Measurements from ENCODE around the gene POT1.

POT1 gene

DNA sequence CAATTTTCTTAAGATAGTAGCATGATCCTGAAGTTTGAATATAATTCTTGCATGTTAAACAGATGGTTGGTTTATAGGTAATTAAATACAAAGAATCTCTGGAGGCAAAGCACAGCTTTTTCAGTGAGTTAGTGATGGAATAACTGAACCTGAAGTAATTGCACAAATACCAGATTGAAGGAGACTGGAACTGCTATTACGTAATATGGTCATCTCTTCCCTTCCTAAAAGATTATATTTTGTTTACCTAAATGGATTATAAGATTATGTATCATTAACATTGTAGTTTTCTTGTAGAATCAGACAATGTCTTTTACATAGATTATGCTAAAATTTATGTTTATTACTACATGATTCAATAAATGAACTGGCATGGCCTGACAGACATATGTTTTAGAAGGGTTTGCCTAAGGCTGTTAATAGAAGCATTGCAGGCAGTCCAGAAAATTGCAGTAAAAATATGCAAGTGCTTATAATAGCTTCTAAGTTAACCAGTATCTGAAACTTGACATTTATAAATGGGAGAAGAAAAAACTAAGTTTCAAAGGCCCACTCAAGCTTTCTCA lies 128.2 kb downstream of the POT1 start:
- no peak for DNase-seq

DNA sequence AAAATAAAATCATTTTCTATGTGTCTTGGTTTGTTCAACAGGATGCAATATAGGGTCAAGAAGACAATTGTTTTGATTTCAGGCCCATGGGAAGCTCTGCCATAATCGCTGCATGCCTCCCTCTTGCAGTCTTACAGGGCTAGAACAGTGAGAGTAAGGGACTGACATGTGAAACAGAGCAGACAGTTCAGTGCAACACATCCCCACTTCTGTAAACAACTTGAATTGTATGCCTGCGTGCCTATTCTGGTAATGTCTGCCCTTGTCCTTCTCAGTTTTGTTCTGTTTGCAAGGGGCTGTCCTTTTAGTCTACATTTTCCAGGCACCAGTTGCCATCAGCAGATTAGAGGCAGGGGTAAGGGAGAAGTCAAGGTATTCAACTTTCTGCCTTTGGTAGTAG lies 129.2 kb downstream of the POT1 start:
- no peak for DNase-seq

DNA sequence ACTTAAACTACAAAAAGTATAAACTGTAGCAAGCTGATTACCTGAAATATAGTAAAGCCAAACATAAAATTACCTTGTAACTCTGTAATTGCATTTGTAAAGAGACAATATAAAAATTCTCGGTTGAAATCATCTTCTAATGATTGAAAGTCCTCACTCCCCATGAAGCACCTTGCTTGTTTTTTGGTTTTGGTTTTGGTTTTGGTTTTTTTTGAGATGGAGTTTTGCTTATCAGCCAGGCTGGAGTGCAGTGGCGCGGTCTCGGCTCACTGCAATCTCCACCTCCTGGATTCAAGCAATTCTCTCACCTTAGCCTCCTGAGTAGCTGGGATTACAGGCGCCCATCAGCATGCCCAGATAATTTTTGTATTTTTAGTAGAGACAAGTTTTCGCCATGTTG lies 130.2 kb downstream of the POT1 start:
- no peak for DNase-seq

DNA sequence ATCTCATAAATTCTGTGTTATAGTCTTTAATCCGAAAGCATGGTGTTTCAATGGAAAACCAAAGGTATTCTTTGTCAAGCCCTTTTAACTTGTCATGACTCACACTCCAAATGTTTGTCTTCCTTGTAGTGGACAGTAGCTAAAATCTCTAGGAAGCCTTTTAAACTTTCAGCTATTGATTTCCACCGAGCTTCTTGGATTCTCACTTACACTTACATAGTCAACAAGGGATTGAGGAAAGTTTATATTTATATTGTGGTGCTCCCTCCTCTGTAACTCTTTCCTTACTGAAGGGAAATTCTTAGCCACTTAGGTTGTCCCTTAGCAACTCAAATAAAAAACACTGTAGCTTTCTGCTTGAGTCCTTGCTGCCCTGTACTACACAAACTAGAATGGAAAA lies 132.9 kb downstream of the POT1 start:
- no peak for DNase-seq

DNA sequence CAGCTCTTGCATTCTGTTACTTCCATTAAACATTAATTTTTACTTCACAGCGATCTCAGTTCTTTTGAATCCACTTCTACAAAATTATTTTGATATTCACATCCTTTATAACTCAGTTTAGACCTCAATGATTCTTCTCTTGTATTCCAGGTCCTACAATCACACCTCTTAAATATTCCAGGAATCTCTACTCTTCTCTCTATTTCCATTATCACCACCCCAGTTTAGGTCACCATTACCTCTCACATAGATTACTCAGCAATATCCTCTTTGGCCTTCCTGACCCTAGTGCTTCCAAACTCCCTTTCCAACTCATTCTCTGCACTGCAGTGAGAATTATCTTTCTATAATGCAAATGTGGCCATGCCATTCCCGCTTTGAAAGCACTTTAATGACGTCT lies 136.9 kb downstream of the POT1 start:
- no peak for DNase-seq

DNA sequence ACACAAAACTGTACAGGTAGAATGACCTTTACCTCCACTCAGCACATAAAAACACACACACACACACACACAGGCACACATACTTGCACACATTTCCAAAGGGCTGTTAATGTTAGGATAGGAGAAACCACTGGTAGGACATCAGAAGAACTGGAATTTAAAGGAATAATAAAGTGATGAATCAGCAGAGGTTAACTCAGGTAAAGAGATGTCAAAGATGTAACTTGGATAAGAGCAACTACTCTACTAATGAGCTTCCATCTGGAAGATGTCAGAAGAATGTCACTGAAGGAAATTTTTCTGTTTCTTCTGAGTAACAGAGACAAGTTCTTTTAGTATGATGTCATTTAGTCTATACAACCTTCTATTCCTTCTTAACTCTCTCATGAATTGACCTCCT lies 137.6 kb downstream of the POT1 start:
- no peak for DNase-seq

DNA sequence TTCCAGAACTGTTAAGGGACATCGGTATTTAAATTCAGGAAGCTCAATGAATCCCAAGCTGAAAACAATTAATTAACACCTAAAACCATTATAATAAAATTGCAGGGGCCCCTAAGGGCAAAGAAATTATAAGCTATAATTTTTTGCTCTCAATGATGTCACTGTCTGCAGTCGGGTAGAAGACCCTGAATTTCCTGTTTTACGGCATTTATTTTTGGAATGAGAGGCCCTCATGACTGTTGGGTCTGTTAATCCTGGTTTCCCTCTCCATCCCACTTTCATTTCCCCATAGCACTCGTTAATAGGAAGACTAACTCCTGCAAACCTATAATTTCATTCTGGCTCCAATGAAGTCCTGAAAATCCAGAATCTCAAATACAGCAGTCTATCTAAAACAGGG lies 138.2 kb downstream of the POT1 start:
- DNase-seq = no peak

DNA sequence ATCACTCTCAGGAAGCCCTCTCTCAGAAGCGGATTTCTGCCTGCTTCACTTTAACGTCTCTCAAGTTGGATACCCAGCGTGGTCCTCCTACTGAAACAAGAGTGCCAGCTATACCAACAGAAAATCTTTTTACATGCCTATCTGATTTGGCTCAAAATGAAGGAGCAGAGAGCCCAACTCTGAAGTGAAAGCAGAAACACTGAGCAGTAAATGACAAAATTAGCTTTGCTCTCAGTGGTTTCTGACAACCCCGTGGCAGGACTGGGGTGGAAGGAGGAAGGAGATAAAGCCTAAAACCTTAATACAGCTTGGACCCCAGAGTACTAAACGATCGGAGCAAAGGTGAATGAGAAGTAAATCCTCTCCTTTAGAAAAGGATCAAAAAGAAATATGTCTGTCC lies 139.0 kb downstream of the POT1 start:
- no peak for DNase-seq

DNA sequence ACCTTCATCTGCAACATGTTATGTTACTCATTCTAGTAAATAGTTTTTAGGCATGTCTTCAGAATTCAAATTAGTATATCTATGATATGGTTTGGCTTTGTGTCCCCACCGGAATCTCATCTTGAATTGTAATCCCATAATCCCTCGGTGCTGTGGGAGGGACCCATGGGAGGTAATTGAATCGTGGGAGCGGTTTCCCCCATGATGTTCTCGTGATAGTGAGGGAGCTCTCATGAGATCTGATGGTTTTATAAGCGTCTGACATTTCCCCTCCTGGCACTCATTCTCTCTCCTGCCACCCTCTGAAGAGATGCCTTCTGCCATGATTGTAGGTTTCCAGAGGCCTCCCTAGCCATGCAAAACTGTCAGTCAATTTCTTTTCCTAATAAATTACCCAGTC lies 143.6 kb downstream of the POT1 start:
- no peak for DNase-seq

DNA sequence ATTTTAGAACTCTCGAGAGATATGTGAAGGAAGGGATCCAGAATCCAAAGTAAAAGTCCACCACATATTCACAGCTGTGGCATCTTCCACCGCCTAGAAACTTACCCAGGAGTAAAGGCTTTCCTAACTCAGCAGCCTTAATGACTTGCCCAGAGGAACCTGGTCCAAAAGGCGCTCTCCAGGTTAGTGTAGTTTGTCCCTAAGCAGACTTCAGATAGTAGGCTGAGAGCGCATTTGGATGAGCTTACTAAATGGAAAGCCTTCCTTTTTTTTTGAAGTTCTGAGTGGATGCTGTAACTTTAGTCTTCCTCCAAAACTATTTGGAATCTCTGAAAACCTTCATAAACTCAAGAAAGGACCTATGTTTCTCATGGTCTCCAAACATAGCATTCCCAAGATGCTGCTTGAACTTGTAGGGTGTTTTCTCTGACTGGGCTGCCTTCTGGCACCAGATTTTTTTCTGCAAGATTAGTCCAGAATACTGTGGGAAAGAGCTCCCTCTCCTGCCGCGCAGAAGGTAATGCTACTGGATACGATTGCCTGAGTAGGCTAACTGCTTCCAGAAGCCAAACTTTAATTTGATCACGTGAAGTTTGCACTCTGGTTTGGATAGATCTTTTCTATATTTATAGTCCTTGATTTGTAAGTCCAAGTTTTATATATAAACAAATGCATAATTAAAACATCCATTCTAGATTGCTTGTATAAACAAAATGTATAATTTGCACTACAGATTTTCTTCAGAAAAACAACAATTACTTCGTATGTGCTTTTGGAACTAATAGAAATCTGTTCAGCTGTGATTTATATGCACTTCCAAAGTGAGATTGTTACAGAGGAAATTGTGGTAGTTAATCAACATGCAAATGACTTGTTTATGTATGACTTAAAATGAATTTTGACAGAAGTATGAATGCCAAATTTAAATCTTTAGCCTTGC lies 144.5 kb downstream of the POT1 start:
- peak; percentile 41 for DNase-seq

DNA sequence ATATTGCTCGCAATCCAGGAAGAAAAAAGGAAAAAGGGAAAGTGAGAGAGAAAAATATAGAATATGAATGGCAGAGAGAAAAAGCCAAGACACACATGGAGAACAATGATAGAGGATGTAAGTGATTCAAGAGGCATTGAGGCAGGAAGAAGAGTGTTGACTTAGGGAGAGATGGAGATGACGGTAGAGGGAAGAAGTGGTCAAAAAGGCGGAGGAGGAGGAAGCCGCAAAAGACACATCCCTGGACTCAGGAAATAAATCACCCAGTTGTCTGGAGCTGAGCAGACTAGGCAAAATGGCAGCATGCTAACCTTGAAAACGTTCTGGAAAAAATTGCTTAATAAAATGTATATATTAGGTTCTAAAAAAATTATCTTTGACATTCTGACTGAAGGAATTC lies 146.4 kb downstream of the POT1 start:
- DNase-seq = no peak

DNA sequence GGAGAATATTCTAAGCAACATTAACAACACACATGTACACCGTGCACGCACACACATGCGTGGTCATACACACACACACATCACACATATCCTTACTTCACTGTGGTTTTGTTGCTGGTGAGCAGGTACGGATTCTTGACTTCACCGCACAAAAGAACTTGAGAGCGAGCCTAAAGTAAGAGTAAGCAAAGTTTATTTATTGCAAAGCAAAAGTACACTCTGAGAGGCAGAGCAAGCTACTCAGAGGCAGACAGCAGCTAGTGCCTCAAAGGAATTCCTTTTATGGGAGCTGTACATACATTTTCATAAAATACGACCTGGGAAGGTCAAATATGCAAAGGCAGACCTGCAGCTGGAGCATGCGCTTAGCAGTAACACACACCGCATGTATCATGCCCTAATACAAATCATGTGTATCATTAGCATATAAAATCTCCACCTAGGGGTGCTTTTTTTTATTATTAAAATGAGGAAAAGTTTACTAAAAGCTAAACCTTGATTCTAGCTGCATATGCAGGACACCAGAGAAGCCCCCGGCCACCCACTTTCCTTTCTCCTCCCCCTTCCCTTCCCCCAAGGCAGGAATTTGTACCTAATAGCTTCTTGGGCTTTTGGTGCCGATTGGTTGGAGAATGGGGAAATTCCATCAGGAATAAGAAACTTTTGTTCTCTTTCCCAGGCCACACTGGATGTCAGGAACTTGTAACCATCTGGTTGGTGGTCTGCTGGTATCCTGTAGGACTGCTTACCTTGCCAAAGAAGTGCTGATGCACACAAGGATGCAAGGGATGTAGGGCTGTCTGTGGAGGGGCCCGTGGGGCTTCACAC lies 147.5 kb downstream of the POT1 start:
- no peak for DNase-seq

DNA sequence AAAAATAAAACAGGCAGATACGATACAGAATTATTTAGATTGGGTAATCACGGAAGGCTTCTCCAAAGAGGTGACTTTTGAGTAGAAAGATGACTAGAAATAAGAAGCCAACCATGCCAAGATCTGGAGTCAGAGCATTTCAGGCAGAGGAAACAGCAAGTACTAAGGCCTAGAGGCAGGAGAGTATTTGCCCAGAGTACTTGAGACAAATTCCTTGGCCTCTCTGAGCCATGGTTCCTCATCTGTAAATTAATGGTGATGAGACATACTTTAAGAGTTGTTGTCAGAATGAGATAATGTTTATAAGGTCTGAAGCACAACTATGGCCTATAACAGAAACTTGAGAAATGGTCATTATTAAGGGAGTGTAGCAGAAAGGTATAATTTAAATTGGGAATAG lies 148.2 kb downstream of the POT1 start:
- no peak for DNase-seq

DNA sequence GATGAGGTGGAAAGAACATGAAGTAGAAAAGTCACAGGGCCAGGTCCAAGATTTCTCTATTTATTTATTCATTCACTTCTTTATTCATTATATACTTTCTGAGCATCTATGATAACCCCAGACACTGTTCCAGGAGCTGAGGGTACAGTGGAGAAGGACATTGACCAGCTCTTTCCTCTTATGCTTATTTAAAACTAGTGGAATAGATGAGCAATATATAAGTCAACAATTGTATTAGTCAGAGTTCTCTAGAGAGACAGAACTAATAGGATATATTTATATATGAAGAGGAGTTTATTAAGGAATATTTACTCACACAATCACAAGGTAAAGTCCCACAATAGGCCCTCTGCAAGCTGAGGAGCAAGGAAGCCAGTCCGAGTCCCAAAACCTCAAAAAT lies 149.0 kb downstream of the POT1 start:
- no peak for DNase-seq

DNA sequence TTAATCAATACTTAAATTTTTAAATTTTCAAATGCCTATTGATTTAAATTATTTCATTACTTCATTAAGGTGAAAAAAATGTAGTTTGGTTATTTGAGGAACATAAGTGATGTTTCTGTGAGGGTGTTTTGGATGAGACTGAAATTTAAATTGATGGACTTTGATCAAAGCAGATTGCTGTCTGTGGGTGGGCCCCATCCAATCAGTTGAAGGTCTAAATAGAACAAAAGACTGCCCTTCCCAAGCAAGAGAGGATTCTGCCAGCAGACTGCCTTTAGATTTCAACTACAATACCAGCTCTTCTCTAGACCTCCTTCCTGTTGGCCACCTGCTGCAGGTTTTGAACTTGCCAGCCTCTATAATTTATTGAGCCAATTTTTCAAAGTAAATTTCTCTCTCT lies 149.6 kb downstream of the POT1 start:
- no peak for DNase-seq

DNA sequence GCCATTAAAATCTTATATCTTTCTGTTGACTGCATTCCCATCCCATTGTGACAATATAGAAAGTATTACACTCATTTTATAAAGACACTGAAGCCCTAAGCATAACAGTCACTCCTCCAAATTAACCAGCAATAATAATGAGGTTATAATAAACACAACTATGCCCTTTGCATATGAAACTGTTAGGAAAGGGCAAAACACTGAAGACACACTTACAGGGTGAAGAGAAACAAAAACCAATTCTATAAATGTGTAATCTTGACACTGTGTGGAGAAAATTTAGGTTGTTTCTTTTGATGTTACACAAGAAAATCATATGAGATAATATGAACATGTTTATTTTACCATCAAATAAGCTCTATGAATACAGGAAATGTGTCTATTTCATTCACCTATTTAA lies 150.0 kb downstream of the POT1 start:
- DNase-seq = no peak

DNA sequence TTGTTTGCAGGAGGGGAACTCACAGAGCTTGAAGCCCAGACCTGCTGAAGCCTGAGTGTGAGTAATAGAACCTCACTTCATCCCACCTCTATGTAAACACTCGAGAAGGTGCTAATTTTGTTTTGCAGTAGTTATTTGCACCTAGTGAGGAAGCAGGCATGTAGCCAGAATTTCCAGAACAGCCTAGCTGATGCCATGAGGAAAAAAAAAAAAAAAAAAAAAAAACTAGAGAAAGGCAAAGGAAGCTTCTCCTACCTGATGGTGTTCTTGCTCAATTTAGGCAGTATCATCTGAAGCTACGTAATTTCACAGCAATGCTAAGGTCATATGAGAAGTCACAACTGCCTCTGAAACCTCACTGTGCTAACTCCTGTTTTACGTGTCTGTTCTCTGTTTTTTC lies 150.4 kb downstream of the POT1 start:
- DNase-seq = peak; percentile 97

DNA sequence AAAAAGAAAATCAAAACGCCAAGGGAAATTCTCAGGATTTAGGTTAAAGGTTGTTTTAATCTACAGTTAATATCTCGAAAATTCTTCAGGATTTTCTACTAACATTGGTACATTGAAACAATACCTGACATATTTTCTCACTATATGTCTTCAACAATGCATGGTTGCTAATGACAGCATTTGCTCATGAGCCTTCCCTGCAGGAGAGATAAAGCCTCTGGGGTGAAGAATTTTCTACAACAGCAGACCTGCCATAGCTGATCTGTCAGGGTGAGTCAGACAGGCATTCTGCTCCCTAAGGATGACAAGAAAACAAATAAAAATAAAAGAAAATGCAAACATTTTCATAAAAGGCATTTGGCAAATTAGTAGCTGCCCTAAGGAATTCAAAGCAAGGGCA lies 152.4 kb downstream of the POT1 start:
- no peak for DNase-seq

DNA sequence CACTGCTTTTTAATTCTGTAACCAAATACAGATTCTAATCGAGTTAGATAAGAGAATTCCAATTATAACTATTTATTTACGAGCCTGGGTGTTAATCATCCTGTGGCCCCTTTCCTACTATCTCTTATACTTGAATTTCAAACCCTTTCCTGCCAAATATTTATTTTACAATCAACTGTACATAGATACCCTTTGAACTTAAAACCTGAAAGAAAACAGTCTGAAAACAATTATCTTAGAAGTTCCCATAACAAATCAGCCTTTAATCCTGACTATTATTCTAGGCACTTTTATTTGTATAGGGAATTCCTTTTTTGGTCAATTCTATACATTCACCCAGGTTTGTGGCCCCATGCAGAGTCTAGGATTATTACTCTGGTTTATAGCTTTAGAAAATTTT lies 153.5 kb downstream of the POT1 start:
- no peak for DNase-seq

DNA sequence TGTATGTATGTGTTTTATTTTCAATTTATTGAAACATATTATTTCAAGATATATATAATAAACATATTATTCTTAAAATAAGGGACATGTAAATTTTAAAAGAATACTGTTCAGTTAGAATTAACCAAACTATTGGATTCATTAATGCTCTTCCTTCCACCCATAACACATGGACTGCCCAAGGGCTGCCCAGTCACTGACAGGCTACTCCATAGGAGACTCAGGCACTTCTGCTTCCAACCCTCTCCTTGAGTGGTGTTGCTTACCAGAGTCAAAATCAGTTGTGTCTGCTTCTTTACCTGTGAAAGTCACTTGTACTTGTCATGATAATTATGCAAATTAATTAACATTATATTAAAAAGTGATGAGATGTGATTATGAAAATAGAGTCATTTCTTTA lies 154.2 kb downstream of the POT1 start:
- no peak for DNase-seq

DNA sequence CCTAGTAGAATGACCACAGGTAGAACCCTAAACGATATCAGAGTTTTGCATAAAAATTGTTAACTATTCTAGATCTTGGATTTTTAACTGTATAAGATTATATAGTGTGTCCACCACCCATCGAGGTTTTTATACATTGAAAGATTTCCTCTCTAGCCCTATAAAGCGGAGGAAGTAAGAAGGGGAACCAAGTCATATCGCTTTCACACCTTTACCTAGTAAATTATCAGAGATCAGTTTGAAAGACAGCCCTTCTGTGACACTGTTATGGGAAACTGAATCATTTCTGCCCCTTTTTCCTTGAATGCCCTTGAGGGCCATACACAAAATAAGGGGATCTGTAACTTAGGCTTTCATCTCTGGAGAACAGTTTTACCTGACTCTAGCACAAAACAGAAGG lies 155.7 kb downstream of the POT1 start:
- no peak for DNase-seq

DNA sequence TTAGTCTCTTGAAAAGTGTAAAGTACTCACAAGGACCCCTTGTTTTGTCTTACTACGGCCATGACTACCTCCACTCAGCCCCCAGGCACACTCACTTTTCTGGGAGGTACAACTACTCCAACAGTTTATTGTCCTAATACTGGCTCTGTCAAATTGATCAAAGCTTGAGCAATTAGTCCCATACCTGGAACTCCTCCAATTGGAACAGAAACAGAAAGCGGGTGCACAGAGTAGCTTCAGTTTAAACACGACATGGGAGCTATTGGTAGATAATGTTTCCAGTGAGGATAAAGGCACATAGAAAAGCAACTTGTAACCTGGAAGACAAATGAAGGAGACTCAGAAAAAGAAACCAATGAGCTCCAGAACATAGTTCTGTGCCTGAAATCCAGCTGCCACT lies 156.3 kb downstream of the POT1 start:
- no peak for DNase-seq
